NCI-H1105 (cell line): Measurements from ENCODE around the gene FAM89A.
A peak's percentile ranks its signal among the peaks of the same experiment; 100 is the strongest.
"Not testable (repeated sequence)": the region's sequence is repeated elsewhere in the genome, so short reads cannot be mapped to it uniquely, and the experiment has no call there.

Experiments used
- DNase-seq: peaks from one replicate; lab custom pipeline; 2025; lab: John Stamatoyannopoulos, UW

Gene FAM89A

DNA sequence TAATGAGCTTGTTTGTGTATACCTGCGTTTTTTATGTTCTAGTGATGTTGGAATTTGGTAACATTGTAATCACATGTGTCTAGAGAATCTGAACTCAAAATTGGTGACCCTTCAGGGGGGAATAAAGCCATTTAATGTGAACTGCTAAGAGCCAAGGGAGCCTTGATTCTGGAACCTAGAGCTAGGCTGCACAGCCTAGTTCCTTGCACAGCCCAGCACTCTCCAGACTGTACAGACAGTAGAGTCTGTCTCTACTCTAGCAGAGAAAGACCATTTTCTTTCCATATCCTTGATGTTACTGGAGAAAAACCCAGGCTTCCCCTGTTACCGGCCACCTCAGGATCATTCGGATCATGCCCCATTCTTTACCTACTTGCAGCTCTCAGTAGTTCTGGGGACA is 52.6 kb downstream of the FAM89A start:
- DNase-seq = no peak

DNA sequence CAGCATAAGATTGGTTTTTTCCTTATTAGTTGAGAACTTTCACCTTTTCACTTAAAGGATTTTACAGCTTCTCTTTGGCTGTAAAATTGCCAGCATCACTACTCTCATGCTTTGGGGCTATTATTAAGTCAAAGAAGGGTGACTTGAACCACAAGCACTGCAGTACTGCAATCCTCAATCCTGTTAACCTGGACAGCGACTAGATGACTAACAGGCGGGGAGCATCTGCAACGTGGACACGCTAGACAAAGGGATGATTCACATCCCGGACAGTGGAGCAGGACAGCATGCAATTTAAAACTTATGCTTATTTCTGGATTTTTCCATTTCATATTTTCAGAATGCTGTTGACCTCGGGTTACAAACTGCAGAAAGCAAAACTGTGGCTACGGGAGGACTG is 53.1 kb downstream of the FAM89A start:
- no peak for DNase-seq

DNA sequence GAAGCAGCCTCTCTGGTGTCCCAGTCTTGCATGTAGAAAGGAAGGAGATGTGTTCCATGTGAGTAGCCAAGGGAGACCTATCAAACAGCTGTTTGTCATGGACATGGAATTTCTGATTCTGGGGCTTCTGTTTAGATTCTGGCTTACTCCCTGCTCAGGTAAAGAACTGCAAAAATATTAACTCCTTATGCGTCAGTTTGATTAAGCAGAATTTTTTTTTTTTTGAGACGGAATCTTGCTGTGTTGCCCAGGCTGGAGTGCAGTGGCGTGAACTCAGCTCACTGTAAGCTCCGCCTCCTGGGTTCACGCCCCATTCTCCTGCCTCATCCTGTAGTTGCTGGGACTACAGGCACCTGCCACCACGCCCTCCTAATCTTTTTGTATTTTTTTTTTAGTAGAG is 54.3 kb downstream of the FAM89A start:
- DNase-seq = no peak

DNA sequence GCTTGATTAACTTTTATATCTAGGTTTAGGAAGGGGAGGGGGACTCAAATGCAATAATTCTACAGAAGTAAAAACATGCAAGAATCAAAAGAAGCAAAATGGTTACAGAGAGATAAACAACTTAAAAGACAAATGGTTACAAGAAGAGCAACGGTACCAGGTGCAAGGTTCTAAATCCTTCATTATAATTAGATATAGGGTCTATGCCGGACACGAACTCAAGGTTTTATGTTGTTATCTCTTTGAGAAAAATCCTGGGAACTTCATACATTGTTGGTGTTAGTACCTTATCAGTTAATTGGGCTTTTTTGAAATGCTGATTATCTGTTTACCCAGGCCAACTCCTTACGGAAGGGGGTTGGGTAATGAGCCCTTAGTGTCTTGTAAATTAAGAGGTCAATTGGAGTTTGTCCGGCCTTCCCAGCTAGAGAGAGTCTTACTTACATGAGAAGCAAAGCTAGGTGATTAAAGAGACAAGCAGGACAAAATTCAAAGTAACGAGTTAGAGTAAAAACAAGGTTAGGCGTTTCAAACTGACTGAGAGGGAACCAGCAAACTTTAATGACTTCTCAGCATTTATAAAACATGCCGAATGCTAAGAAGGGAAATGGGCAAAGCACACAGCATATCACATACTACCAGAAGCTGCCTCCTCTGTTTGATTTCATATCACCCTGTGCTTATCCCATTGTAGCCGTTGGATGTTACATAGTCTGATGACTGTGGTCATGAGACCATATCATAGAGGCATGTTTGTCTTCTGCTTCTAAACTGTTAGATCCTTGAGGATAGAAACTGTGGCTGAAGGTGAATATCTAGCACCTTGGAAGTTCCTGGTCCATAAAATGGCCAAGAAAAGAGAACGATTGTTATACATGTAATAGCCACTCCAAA is 55.2 kb downstream of the FAM89A start:
- DNase-seq = not testable (repeated sequence)

DNA sequence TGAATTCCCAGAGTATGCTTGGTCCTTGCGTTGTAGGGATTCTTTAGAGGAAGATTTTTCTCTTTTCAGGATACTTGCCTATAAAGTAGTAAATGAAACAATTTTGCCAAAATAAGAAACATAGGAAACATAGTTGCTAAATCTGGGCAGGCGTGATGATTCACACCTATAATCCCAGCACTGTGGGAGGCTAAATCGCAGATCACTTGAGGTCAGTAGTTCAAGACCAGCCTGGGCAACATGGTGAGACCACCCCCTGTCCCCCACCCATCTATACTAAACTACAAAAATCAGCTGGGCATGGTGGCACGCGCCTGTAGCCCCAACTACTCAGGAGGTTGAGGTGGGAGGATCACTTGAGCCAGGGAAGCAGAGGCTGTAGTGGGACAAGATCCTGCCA is 56.2 kb downstream of the FAM89A start:
- no peak for DNase-seq

DNA sequence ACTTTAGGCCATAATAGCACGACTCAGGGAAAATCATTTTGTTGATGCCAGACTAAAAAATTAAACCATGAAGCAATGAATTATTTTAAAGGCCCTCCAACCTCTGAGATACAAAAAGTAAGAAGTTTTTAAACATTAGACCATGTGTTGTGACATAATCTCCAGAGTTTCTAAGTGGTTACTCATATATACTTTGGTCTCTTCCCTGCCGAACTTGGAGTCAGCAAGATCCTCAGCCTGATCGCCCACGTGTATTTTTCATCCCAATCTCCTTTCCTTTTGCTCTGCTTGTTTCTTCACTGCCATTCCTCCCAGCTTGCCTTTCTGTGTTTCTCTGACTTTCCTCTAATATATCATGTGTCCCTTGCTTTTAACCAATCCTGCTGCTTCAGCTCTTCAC is 57.4 kb downstream of the FAM89A start:
- no peak for DNase-seq

DNA sequence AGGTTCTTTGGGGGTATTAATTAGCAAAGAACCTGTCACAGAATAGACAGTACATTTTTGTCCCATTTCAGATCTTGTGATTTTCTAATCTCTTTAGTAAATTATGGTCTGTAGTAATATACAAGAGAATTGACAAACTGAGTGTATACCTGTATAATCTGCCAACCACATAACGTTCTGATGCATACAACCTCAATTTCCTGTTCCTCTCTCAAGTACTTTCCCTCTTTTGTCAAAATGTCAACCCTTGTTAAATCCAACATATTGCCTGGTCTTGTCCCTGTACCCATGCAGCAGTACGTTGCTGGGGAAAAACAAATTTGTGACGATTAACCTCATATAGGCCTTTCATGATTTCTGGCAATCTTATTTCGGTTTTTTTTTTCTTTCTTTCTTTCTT is 60.1 kb downstream of the FAM89A start:
- no peak for DNase-seq

DNA sequence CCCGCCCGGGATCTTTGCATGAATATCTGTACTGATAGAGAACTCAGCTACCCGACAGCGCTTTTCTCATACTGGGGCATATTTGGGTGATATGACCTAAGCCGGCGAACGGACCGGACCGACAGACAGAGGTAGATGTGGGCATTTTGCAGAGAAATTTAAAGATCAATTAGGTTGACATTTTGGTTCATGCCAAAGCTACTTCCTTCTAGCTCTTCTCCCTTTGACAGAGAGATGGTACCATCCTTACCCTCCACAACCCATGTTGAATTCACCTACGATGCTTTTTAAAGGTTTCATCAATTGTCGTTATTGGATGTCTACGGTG is 60.7 kb downstream of the FAM89A start:
- DNase-seq = no peak

DNA sequence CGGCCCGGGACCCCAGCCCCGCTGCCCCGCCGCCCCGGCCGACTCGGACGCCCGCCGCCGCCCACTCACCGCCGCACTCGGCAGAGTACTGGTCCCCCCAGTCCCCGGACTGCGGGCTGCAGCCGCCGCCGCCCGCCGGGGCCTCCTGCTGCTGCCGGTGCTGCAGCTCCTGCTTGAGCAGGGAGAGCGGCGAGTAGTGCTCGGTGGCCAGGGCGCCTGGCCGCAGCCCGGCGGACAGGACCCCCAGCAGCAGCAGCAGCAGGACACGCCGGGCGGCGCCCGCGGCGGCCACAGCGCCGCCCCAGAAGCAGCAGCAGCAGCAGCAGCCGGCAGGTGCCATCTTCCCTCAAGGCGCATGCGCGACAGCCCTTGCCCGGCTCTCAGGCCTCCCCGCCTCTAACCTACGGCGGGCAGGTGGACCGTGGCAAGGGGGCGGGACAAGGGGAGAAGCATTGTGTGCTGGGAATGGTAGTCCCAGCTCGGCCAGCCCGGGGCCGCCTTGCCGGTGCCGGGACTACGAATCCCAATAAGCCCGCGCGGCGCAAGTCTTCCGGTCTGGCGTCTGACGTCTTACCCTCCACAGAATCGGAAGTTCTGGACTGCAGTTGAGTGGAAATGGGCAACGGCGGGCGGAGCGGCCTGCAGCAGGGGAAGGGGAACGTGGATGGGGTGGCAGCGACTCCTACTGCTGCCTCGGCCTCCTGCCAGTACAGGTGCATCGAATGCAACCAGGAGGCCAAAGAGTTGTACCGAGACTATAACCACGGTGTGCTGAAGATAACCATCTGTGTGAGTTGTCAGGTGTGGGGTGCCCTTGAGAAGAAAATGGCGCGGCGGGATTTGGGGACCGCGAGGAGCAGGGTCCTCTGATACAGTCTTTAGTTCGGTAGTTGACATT is 61.3 kb downstream of the FAM89A start, which contains the start of the genes ARV1 and TTC13:
ARV1 (plus strand) TSS at position 604 of the 898 bp plus-strand sequence; CDS start at position 616, 12 bp downstream.
TTC13 (minus strand) TSS at position 371 of the 898 bp plus-strand sequence; CDS start at position 340, 31 bp downstream.
- peak; percentile 93 for DNase-seq

DNA sequence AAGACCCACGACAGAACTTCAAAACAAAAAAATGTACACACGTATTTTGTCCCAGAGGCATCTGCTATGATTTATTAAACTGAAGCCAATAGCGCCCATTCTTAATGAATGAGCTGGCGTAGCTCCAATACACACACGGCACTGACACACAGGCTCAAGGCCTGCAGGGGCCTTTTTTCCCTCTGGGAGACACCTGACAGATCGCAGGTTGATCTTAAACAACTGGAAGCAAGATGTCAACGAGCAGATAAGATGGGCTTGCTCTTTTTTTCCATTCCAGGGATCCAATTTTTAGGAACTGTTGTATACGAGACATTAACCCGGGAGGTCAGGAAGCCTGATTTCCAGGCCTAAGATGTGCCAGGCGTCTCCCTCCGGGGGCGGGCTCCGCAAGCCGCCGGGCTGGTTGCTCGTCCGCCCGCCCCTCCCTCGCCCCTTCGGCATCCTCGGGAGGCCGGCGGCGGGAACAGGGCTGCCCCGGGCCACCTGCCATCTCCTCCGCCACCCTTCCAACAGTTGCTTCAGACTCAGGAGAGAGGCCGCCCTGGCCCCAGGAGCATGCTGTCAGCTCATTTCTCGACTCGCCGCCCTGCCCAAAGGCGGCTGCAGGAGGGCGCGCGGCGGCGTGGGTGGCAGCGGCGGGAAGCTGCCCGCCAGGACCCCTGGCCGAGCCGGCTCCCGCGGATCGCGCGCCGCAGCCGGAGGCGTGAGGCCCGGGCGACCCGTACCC is 62.1 kb downstream of the FAM89A start:
- peak; percentile 26 for DNase-seq

DNA sequence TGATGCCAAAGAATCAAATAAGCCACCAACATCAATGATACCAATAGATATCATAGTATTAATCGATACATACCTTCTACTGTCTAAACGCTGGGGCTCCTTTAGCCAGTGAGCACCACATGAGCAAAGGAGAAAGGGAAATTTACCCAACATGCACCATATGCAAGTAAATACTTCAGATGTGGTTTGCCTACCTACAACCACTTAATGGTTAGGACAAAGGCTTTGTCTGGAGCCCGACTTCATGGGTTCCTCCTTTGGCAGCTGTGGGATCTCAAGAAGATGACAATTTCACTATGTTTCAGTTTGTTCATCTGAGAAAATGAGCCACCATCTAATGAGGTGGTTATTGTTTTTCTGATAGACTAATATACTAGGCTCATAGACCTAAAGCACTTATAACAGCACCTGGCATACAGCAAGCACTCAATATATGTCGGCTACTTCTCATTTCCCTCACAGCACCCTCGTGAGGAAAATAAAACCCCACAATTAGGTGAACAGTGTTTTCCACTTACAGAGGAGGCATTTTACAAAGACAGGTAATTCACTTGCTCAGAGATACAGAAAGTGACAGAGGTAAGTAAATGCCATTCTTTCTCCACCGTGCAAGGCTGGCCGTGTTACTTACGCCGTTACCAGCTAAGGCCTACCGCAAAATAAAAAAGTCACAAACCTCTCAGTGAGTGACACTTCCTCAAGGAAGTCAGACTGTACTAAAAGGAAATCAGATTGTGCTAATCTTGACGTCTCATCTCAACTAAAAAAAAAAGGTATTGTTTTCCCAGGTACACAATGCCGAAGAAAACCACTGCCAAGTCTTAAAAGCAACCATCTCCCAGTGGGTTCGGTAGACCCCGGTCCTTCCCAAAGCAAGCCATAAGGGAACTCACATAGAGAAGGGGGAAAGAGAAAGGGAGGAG is 63.0 kb downstream of the FAM89A start:
- no peak for DNase-seq

DNA sequence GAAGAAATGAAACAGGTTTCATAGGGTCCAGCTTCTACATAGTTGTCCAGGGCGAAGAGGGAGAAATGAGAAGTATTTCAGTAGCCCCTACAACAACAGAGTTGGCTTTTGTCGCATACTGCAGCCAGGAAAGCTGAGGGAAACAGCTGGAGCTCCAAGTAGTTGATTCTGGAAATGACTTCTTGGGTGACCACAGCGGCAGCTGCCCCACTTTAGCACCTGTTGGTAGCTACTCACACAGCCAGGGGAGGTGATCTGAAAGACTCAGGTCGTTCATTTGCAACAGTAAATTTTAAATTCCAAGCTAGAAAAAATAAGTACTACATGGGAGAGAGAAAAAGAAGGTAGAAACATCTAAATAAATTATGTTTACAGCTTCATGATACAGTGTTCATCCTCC is 63.7 kb downstream of the FAM89A start:
- no peak for DNase-seq

DNA sequence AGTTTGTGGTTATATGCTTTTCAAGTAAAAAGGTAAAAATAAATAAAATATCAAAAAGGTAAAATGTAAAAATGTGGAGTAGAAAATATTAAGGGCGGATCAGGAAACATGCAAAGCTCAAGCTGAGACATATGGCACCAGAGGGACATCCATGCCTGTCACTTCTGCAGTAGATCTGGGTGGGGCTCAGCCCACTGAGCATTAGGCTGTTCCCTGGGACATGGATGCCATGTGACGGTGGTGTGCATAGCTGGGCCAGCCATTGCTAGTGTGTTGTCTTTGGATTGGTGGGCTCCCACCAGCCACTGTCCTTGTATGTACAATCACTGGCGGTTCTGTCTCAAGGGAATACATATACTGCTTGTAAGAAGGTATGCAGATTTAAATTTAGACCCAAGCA is 64.4 kb downstream of the FAM89A start:
- no peak for DNase-seq

DNA sequence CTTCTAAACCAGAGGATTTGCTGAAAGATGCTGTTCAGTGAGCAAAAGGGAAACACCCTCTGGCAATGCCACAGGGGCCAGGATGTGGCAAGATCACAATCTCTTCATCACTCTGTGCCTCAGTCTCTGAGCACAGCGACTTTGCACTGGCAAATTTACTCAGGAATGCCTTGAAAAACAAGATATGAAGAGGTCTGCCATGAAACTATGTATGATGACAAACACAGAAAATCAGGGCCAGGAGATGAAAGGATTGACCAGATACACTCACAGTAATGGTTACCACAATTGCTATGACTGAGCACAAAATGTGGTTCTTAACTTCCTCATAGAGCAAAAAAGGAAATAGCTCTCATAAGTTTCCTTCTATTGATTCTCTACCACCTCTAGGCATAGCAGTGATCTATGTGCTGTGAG is 67.2 kb downstream of the FAM89A start:
- DNase-seq = no peak

DNA sequence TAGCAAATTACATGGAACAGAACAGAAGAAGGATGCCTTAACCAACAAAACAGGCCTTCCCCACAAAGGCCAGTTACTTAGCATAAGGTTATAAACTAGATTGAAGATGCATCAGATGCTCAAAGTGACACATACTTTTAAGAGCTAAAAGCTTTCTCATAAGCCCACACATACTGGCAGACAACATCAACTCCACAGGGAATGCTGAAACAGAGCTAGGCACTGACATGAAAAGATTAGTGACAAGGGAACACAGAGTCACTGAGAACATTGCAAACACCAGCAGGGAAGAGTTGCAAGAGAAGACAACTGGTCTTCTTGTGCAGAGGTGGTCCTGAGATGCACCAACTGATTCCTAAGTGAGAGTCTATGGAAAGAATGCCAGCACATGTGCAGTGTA is 68.3 kb downstream of the FAM89A start:
- DNase-seq = no peak

DNA sequence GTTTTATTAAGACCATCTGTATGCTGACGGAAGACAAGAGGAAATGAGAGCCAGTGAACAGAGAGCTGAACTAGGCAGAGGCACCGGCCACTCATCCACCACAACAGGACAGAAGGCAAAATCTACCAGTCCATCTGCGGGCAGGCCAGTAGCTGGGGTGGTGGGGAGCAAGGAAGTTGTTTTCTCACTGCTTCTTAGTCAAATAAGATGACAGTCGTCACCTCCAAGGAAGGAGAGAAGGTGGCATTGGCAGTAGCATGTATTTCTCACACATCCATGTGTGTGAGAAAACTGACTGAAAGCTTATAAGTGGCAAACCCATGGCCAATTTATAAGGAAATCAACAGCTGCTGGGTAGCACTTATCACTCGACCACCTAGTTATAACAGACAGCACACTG is 69.6 kb downstream of the FAM89A start:
- no peak for DNase-seq
